HEK293 (cell line): ENCODE data around the gene GALNT13.

ENCODE experiments used
- CTCF ChIA-PET: fragments of 350-600 bp; formaldehyde crosslinking; extraction: SDS; loops from one replicate; lab custom pipeline; 2021; ENCODE audit warnings: antibody characterized with exemption; lab: Yijun Ruan, JAX
- POLR2A ChIA-PET: fragments of 300-600 bp; formaldehyde crosslinking; extraction: SDS; loops from one replicate; lab custom pipeline; 2020; ENCODE audit warnings: antibody characterized with exemption, inconsistent platforms; lab: Yijun Ruan, JAX
- H3K27ac ChIP-seq: fragments of 200-500 bp; sonication (Bioruptor generic); 2 replicates; pipeline ENCODE4 v1.5.1; 2014; ENCODE audit warnings: low read depth, low read length, control low read depth, inconsistent platforms; ENCODE audit errors: extremely low read depth
- H3K36me3 ChIP-seq, 2 experiments: fragments of 200-500 bp in 1 of 2; sonication (Bioruptor generic) in 1 of 2; 1 replicate in 1 of 2; 2 replicates in 1 of 2; pipeline ENCODE4 v1.5.1; 2014 to 2017; ENCODE audit warnings: inconsistent platforms in 2 of 2, low read length in 2 of 2; ENCODE audit not compliant: control insufficient read depth in 2 of 2, insufficient read depth in 1 of 2
- H3K4me1 ChIP-seq: fragments of 200-500 bp; sonication (Bioruptor generic); 2 replicates; pipeline ENCODE4 v1.5.1; 2014; ENCODE audit warnings: mild to moderate bottlenecking, low read length, inconsistent platforms; ENCODE audit not compliant: control insufficient read depth, insufficient read depth
- H3K4me3 ChIP-seq: 2 replicates; pipeline ENCODE4 v1.5.1; 2011; ENCODE audit warnings: low read depth, mild to moderate bottlenecking, control low read depth, low read length, moderate library complexity
- H3K9me3 ChIP-seq: fragments of 200-500 bp; sonication (Bioruptor generic); 2 replicates; pipeline ENCODE4 v1.5.1; 2014; ENCODE audit warnings: low read depth, low read length, inconsistent platforms; ENCODE audit not compliant: control insufficient read depth, insufficient read depth
- PRDM1 ChIP-seq: fragments of 450-650 bp; formaldehyde crosslinking; IDR thresholded peaks from 2 replicates; pipeline ENCODE4; 2016; ENCODE audit warnings: missing biosample characterization, missing genetic modification characterization
- RBAK ChIP-seq: fragments of 450-650 bp; formaldehyde crosslinking; IDR thresholded peaks from 2 replicates; pipeline ENCODE4 v1.5.1; 2016; ENCODE audit warnings: missing biosample characterization, missing genetic modification characterization
- SALL2 ChIP-seq: fragments of 450-650 bp; formaldehyde crosslinking; IDR thresholded peaks from 2 replicates; pipeline ENCODE4 v1.5.0; 2017; ENCODE audit warnings: missing biosample characterization, mild to moderate bottlenecking, missing genetic modification characterization, borderline replicate concordance
- YY2 ChIP-seq: fragments of 450-650 bp; formaldehyde crosslinking; IDR thresholded peaks from 2 replicates; pipeline ENCODE4 v1.5.1; 2016; ENCODE audit warnings: missing biosample characterization, missing genetic modification characterization
- ZBTB26 ChIP-seq: fragments of 450-650 bp; formaldehyde crosslinking; optimal IDR thresholded peaks from 2 replicates; pipeline ENCODE3; 2016; ENCODE audit warnings: missing biosample characterization, mild to moderate bottlenecking, missing genetic modification characterization
- ZBTB44 ChIP-seq: fragments of 450-650 bp; IDR thresholded peaks from 2 replicates; pipeline ENCODE4 v1.5.1; 2018; ENCODE audit warnings: missing biosample characterization, mild to moderate bottlenecking, missing genetic modification characterization
- ZNF121 ChIP-seq: fragments of 450-650 bp; formaldehyde crosslinking; IDR thresholded peaks from 2 replicates; pipeline ENCODE4 v1.5.1; 2016; ENCODE audit warnings: missing biosample characterization, missing genetic modification characterization
- ZNF18 ChIP-seq: fragments of 450-650 bp; formaldehyde crosslinking; IDR thresholded peaks from 2 replicates; pipeline ENCODE4 v1.5.1; 2016; ENCODE audit warnings: missing biosample characterization, missing genetic modification characterization
- ZNF2 ChIP-seq: fragments of 450-650 bp; formaldehyde crosslinking; IDR thresholded peaks from 2 replicates; pipeline ENCODE4 v1.5.1; 2016; ENCODE audit warnings: missing biosample characterization, missing genetic modification characterization
- ZNF274 ChIP-seq, 2 experiments: fragments of 200-500 bp in 1 of 2; fragments of 450-650 bp in 1 of 2; sonication (Bioruptor generic) in 1 of 2; formaldehyde crosslinking in 1 of 2; IDR thresholded peaks; 2 replicates each; pipeline versions ENCODE4 v1.5.1 to v1.6.1; 2014 to 2016; ENCODE audit warnings: borderline replicate concordance in 1 of 2, inconsistent platforms in 1 of 2, low read length in 1 of 2, missing biosample characterization in 1 of 2, missing genetic modification characterization in 1 of 2
- ZNF624 ChIP-seq: fragments of 450-650 bp; formaldehyde crosslinking; IDR thresholded peaks from 2 replicates; pipeline ENCODE4 v1.5.1; 2017; ENCODE audit warnings: missing biosample characterization, missing genetic modification characterization
- ZNF830 ChIP-seq: fragments of 450-650 bp; IDR thresholded peaks from 2 replicates; pipeline ENCODE4 v1.5.0; 2018; ENCODE audit warnings: missing biosample characterization, missing genetic modification characterization, low read depth, mild to moderate bottlenecking, moderate library complexity
- TF ChIP-seq, protein P1 (sequence below): fragments of 450-650 bp; formaldehyde crosslinking; IDR thresholded peaks from 2 replicates; pipeline ENCODE4 v1.5.1; 2016; ENCODE audit warnings: missing biosample characterization, missing genetic modification characterization
- TF ChIP-seq, protein P2 (sequence below): fragments of 450-650 bp; formaldehyde crosslinking; IDR thresholded peaks from 2 replicates; pipeline ENCODE4 v1.5.1; 2016; ENCODE audit warnings: missing biosample characterization, missing genetic modification characterization
- TF ChIP-seq, protein P3 (sequence below): fragments of 450-650 bp; formaldehyde crosslinking; IDR thresholded peaks from 2 replicates; pipeline ENCODE4 v1.5.1; 2017; ENCODE audit warnings: missing biosample characterization, missing genetic modification characterization
- TF ChIP-seq, protein P4 (sequence below): fragments of 450-650 bp; formaldehyde crosslinking; conservative IDR thresholded peaks from 2 replicates; pipeline ENCODE4 v1.5.1; 2016; ENCODE audit warnings: low read depth, missing biosample characterization, missing genetic modification characterization

The GALNT13 gene

DNA sequence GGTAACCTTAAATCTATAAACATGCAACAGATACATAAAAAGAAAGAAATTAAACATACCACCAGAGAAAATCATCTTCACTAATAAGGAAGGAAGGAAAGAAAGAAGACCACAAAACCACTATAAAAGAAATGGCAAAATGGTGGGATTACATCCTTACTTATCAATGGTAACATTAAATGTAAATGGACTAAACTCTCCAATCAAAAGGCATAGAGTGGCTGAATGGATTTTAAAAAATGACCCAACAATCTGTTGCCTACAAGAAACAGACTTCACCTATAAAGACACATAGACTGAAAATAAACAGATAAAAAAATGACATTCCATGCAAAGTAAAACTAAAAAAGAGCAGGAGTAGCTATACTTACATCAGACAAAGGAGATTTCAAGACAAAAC is 195.4 kb downstream of the GALNT13 start (continued):
- TF ChIP-seq, protein P1, sequence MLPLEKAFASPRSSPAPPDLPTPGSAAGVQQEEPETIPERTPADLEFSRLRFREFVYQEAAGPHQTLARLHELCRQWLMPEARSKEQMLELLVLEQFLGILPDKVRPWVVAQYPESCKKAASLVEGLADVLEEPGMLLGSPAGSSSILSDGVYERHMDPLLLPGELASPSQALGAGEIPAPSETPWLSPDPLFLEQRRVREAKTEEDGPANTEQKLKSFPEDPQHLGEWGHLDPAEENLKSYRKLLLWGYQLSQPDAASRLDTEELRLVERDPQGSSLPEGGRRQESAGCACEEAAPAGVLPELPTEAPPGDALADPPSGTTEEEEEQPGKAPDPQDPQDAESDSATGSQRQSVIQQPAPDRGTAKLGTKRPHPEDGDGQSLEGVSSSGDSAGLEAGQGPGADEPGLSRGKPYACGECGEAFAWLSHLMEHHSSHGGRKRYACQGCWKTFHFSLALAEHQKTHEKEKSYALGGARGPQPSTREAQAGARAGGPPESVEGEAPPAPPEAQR (tag by site-specific recombination) = no peak
- TF ChIP-seq, protein P2, sequence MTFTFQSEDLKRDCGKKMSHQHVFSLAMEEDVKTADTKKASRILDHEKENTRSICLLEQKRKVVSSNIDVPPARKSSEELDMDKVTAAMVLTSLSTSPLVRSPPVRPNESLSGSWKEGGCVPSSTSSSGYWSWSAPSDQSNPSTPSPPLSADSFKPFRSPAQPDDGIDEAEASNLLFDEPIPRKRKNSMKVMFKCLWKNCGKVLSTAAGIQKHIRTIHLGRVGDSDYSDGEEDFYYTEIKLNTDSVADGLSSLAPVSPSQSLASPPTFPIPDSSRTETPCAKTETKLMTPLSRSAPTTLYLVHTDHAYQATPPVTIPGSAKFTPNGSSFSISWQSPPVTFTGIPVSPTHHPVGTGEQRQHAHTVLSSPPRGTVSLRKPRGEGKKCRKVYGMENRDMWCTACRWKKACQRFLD = no peak

GRCh38 chr2:154078926-154079325 is 207.2 kb downstream of the GALNT13 start:
- H3K27ac ChIP-seq = no peak overlapping the region
- POLR2A ChIA-PET = no interaction called here
- H3K4me1 ChIP-seq = no peaks in the 10 kb centered on the region
- no peaks in the 10 kb centered on the region for H3K36me3 ChIP-seq
- TF ChIP-seq ZNF121 (tag by site-specific recombination) (no peak), ZNF2 (tag by site-specific recombination) (no peak), ZBTB44 (tag by site-specific recombination) (no peak), ZNF274 (IDR thresholded peaks at IDR 0.05; ENCODE audit: low read length) (no peak), ZNF274 (tag by site-specific recombination; IDR thresholded peaks at IDR 0.05; ENCODE audit: borderline replicate concordance) (no peak), ZNF830 (no peak), ZNF18 (tag by site-specific recombination) (no peak), PRDM1 (tag by site-specific recombination) (no peak)
- TF ChIP-seq, protein P3, sequence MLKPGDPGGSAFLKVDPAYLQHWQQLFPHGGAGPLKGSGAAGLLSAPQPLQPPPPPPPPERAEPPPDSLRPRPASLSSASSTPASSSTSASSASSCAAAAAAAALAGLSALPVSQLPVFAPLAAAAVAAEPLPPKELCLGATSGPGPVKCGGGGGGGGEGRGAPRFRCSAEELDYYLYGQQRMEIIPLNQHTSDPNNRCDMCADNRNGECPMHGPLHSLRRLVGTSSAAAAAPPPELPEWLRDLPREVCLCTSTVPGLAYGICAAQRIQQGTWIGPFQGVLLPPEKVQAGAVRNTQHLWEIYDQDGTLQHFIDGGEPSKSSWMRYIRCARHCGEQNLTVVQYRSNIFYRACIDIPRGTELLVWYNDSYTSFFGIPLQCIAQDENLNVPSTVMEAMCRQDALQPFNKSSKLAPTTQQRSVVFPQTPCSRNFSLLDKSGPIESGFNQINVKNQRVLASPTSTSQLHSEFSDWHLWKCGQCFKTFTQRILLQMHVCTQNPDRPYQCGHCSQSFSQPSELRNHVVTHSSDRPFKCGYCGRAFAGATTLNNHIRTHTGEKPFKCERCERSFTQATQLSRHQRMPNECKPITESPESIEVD (tag by site-specific recombination) = no peak
- TF ChIP-seq, all 188 proteins: peak for 0
- Histone ChIP-seq H3K9me3 (no peaks in the 10 kb centered on the region), H3K4me3 (no peak overlapping the region)
- CTCF ChIA-PET = interaction anchor here (0.6 kb wide), 1 partner anchor 246 kb away, joined by 3 read pairs; no protein-coding TSS in a partner anchor

GRCh38 chr2:154092571-154092970 is 220.8 kb downstream of the GALNT13 start:
- ChIA-PET CTCF (no interaction called here), POLR2A (no interaction called here)
- Histone ChIP-seq H3K4me1 (no peaks in the 10 kb centered on the region), H3K36me3 (no peaks in the 10 kb centered on the region), H3K4me3 (no peak overlapping the region), H3K27ac (no peak overlapping the region), H3K9me3 (no peaks in the 10 kb centered on the region)
- TF ChIP-seq ZNF624 = no peak
- no peak for TF ChIP-seq YY2
- no peak for TF ChIP-seq ZBTB26
- no peak for TF ChIP-seq RBAK
- TF ChIP-seq, protein P4, sequence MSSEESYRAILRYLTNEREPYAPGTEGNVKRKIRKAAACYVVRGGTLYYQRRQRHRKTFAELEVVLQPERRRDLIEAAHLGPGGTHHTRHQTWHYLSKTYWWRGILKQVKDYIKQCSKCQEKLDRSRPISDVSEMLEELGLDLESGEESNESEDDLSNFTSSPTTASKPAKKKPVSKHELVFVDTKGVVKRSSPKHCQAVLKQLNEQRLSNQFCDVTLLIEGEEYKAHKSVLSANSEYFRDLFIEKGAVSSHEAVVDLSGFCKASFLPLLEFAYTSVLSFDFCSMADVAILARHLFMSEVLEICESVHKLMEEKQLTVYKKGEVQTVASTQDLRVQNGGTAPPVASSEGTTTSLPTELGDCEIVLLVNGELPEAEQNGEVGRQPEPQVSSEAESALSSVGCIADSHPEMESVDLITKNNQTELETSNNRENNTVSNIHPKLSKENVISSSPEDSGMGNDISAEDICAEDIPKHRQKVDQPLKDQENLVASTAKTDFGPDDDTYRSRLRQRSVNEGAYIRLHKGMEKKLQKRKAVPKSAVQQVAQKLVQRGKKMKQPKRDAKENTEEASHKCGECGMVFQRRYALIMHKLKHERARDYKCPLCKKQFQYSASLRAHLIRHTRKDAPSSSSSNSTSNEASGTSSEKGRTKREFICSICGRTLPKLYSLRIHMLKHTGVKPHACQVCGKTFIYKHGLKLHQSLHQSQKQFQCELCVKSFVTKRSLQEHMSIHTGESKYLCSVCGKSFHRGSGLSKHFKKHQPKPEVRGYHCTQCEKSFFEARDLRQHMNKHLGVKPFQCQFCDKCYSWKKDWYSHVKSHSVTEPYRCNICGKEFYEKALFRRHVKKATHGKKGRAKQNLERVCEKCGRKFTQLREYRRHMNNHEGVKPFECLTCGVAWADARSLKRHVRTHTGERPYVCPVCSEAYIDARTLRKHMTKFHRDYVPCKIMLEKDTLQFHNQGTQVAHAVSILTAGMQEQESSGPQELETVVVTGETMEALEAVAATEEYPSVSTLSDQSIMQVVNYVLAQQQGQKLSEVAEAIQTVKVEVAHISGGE (tag by site-specific recombination) = no peak
- no peak for TF ChIP-seq SALL2
